ENCODE data around the gene PCDHGA2.
A peak's percentile ranks its signal among the peaks of the same experiment; 100 is the strongest.
"Not testable (repeated sequence)": the region's sequence is repeated elsewhere in the genome, so short reads cannot be mapped to it uniquely, and the experiment has no call there.

The PCDHGA2 gene

DNA sequence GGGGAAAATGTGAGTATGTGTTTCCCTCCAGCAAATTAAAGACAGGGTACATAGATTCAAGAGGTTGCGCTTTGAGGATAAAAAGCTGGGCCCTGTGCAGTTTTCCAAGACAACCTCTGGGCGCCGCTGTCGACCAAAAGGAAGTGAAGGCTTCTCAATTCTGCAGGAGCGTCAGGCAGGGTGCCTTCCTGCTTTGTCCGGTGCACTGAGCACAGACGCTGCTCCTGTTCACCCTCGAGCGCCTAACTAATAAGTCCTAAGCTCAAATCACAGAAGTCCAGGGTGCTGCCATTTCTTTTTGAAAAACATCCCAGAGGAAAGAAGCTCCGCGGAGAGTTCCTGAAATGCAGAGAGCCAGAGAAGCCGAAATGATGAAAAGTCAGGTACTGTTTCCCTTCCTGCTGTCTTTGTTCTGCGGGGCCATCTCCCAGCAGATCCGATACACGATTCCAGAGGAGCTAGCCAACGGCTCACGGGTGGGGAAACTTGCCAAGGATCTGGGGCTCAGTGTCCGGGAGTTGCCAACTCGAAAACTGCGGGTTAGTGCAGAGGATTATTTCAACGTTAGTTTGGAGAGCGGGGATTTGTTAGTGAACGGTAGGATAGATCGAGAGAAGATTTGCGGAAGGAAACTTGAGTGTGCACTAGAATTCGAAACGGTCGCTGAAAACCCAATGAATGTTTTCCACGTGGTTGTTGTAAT lies 11.5 kb downstream of the PCDHGA2 start, which contains the start of gene PCDHGB1:
Gene PCDHGB1, plus strand, starts transcription at position 183 of the 703 bp plus-strand sequence. Its CDS starts 162 bp downstream, at position 345.
- peak; percentile 21 for DNase-seq

- no peak for DNase-seq
Measured at GRCh38 chr5:141351591-141351990, 13.0 kb downstream of the PCDHGA2 start.

DNA sequence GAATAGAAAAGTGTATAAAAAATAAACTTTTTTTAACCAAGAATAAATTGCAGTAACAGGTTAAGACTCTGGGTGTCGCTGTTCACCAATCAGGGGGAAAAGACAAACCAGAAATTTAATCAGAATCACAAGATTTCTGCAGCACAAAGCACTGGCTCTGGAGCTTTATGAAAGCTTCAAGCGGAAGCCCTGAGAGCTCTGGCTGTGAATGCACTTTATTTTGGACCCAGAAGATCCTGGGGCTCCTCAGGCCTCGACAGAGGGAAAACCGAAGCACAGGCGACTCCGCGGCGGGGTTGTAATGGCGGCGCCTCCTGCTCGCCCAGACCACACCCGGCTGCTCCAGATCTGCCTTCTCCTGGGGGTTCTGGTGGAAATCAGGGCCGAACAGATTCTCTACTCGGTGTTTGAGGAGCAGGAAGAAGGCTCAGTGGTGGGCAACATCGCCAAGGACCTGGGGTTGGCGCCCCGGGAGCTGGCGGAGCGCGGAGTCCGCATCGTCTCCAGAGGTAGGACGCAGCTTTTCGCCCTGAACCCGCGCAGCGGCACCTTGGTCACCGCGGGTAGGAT lies 16.4 kb downstream of the PCDHGA2 start, which contains the start of gene PCDHGA4:
Gene PCDHGA4, plus strand, starts transcription at position 122 of the 570 bp plus-strand sequence. Its CDS starts 87 bp downstream, at position 209.
- DNase-seq: no peak

GRCh38 chr5:141355641-141356040 lies 17.1 kb downstream of the PCDHGA2 start:
- DNase-seq: no peak

- DNase-seq: no peak
Measured at GRCh38 chr5:141356133-141356532, 17.6 kb downstream of the PCDHGA2 start.

GRCh38 chr5:141356950-141357349 lies 18.4 kb downstream of the PCDHGA2 start:
- DNase-seq: no peak

DNA sequence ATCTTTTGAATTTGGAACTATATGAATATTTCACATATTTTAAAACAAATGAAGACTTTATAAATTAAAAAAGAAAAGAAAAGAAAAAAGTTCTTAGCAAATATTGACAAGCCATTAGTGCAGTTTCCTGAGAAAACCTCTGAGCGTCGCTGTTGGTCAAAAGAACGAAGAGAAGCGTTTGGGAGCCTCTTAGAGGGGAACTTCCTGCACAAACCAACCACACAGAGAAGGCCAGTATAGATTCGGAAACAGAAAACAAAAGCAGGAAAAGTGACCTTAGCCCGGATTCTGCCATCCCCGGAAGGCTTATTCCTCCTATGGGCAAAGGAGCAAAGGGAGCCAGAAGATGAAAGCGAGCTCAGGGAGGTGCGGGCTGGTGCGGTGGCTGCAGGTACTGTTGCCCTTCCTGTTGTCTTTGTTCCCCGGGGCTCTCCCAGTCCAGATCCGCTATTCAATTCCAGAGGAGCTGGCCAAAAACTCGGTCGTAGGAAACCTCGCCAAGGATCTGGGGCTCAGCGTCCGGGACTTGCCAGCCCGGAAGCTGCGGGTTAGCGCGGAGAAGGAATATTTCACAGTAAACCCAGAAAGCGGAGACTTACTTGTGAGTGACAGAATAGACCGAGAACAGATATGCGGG lies 21.3 kb downstream of the PCDHGA2 start, which contains the start of gene PCDHGB2:
Gene PCDHGB2, plus strand, starts transcription at position 205 of the 637 bp plus-strand sequence. Its CDS starts 142 bp downstream, at position 347.
- no peak for DNase-seq

DNA sequence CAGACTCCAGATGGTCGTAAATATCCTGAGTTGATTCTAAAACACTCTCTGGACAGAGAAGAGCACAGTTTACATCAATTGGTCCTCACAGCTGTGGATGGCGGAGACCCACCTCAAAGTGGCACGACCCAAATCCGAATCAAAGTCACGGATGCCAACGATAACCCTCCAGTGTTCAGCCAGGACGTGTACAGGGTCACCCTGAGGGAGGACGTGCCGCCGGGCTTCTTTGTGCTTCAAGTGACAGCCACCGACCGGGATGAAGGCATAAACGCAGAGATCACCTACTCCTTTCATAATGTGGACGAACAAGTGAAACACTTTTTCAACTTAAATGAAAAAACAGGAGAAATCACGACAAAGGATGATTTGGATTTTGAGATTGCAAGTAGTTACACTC lies 22.1 kb downstream of the PCDHGA2 start:
- DNase-seq: no peak

- no peak for DNase-seq
Measured at GRCh38 chr5:141362719-141363118, 24.2 kb downstream of the PCDHGA2 start.

DNA sequence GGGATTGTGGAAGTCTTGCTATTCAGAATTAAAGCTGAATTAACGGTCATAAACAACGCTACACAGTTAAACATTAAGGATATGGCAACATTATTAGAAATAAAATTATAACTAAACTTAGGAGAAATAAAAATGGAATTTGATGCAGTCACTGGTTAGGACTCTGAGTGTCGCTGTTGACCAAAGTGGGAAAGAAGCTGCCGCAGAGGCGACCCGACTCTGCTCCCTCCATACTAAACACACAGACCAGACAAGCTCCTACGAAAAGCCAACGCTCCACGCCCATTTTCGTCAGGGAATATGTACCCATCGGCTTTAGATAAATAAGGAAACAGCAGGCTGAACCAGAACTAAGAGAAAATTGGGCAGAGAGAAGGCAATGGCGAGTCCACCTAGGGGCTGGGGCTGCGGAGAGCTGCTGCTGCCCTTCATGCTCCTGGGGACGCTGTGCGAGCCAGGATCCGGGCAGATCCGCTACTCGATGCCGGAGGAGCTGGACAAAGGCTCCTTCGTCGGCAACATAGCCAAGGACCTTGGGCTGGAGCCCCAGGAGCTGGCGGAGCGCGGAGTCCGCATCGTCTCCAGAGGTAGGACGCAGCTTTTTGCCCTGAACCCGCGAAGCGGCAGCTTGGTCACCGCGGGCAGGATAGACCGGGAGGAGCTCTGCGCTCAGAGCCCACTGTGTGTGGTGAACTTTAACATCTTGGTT lies 25.5 kb downstream of the PCDHGA2 start, which contains the start of gene PCDHGA5:
Gene PCDHGA5, plus strand, starts transcription at position 211 of the 709 bp plus-strand sequence. Its CDS starts 169 bp downstream, at position 380.
- DNase-seq: no peak

DNA sequence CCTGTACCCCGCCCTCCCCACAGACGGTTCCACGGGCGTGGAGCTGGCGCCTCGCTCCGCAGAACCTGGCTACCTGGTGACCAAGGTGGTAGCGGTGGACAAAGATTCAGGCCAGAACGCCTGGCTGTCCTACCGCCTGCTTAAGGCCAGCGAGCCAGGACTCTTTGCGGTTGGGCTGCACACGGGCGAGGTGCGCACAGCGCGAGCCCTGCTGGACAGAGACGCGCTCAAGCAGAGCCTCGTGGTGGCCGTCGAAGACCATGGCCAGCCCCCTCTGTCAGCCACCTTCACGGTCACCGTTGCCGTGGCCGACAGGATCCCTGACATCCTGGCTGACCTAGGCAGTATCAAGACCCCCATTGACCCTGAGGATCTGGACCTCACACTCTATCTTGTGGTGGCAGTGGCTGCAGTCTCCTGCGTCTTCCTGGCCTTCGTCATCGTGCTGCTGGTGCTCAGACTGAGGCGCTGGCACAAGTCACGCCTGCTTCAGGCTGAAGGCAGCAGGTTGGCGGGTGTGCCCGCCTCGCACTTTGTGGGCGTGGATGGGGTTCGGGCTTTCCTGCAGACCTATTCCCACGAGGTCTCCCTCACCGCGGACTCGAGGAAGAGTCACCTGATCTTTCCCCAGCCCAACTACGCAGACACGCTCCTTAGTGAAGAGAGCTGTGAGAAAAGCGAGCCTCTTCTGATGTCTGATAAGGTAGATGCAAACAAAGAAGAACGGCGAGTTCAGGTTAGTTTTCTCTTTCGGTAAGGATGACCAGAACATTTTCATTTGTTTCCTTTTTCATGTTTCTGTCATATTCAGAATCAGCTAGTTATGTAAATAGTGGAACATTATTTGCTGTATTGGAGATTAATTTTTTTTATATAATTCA lies 27.7 kb downstream of the PCDHGA2 start:
- no peak for DNase-seq

- peak; percentile 32 for DNase-seq
Measured at GRCh38 chr5:141369994-141370848, 31.7 kb downstream of the PCDHGA2 start, which contains the start of gene PCDHGB3. TSS of gene PCDHGB3 (plus strand) at chr5:141370242. CDS start at chr5:141370395, 153 bp downstream.

DNA sequence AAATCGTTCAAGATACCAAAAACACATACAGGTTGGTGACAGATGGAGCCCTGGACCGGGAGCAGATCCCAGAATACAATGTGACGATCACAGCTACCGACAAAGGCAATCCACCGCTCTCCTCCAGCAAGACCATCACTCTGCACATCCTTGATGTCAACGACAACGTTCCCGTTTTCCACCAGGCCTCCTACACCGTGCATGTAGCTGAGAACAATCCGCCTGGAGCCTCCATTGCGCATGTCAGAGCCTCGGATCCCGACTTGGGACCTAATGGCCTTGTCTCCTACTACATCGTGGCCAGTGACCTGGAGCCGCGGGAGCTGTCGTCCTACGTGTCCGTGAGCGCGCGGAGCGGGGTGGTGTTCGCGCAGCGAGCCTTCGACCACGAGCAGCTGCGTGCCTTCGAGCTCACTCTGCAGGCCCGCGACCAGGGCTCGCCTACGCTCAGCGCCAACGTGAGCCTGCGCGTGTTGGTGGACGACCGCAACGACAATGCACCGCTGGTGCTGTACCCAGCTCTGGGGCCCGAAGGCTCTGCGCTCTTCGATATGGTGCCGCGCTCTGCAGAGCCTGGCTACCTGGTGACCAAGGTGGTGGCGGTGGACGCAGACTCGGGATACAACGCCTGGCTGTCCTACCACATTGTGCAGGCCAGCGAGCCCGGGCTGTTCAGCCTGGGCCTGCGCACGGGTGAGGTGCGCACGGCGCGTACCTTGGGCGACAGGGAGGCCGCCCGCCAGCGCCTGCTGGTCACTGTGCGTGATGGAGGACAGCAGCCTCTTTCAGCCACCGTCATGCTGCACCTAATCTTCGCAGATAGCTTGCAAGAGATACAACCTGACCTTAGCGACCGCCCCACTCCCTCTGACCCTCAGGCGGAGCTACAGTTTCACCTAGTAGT lies 33.3 kb downstream of the PCDHGA2 start:
- DNase-seq: no peak

DNA sequence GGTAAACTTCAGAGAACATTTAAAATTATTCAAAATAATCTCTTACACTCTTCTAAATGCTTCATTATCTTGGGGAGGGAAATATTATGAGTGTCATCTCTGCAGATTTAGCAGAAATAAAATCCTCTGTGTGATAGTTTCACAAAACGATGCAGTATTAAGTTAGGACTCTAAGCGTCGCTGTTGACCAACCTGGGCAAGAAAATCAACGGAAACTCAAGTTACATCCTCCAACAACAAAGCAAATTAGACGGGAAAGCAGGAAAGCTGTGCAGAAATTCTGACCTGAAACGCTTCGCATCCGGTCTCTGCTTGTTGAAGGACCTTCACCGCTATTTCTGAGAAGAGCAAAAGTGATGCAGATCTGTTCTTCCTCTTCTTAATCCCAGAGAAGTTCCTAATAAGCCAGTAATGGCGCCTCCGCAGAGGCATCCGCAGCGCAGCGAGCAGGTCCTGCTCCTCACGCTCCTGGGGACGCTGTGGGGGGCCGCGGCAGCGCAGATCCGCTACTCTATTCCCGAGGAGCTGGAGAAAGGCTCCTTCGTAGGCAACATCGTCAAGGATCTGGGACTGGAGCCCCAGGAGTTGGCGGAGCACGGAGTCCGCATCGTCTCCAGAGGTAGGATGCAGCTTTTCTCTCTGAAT lies 35.2 kb downstream of the PCDHGA2 start, which contains the start of gene PCDHGA6:
Gene PCDHGA6, plus strand, starts transcription at position 219 of the 645 bp plus-strand sequence. Its CDS starts 193 bp downstream, at position 412.
- peak; percentile 6 for DNase-seq

DNA sequence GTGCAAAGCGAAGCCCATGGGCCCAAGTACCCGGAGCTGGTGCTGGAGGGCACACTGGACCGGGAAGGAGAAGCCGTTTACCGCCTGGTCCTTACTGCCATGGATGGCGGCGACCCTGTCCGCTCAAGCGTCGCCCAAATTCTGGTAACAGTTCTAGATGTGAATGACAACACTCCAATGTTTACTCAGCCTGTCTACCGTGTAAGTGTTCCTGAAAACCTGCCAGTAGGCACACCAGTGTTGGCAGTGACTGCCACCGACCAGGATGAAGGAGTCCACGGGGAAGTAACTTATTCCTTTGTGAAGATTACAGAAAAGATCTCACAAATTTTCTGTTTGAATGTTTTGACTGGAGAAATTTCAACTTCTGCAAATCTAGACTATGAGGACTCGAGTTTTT lies 36.1 kb downstream of the PCDHGA2 start:
- DNase-seq: no peak

DNA sequence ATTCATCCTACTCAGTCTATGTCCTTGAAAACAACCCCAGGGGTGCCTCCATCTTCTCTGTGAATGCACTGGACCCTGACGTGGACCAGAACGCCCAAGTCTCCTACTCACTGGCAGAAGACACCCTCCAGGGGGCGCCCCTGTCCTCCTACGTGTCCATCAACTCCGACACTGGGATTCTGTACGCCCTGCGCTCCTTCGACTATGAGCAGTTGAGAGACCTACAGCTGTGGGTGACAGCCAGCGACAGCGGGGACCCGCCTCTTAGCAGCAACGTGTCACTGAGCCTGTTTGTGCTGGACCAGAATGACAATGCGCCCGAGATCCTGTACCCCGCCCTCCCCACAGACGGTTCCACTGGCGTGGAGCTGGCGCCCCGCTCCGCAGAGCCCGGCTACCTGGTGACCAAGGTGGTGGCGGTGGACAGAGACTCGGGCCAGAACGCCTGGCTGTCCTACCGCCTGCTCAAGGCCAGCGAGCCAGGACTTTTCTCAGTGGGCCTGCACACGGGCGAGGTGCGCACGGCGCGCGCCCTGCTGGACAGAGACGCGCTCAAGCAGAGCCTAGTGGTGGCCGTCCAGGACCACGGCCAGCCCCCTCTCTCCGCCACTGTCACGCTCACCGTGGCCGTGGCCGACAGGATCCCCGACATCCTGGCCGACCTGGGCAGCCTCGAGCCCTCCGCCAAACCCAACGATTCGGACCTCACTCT lies 37.0 kb downstream of the PCDHGA2 start:
- DNase-seq: not testable (repeated sequence)

GRCh38 chr5:141382469-141383294 lies 44.1 kb downstream of the PCDHGA2 start, which contains the start of gene PCDHGA7:
TSS of gene PCDHGA7 (plus strand) at chr5:141382742. CDS start at chr5:141382900, 158 bp downstream.
- no peak for DNase-seq
